NCI-H524 (cell line): ENCODE measurements around the gene GOLGA6L6.
"Not testable (repeated sequence)": the region's sequence is repeated elsewhere in the genome, so short reads cannot be mapped to it uniquely, and the experiment has no call there.

ENCODE experiments used
- DNase-seq, 2 experiments: peaks; one replicate each; lab custom pipeline; 2025; lab: John Stamatoyannopoulos, UW

GOLGA6L6 gene

GRCh38 chr15:20541700-20542099, at the start of gene GOLGA6L6:
Gene GOLGA6L6, minus strand, starts transcription at chr15:20541800. Its CDS starts 91 bp downstream, at chr15:20541709.
- DNase-seq: not testable (repeated sequence)

- not testable (repeated sequence) for DNase-seq
These were observed 48.5 kb upstream of the GOLGA6L6 start for GRCh38 chr15:20590069-20590468.

- not testable (repeated sequence) for DNase-seq
These were observed 45.2 kb upstream of the GOLGA6L6 start for GRCh38 chr15:20586821-20587220.

- DNase-seq: not testable (repeated sequence)
These were observed 41.1 kb upstream of the GOLGA6L6 start for GRCh38 chr15:20582726-20583115.

GRCh38 chr15:20582109-20582725, 40.6 kb upstream of the GOLGA6L6 start:
- not testable (repeated sequence) for DNase-seq

- not testable (repeated sequence) for DNase-seq
These were observed 39.9 kb upstream of the GOLGA6L6 start for GRCh38 chr15:20581261-20582108.

- DNase-seq: not testable (repeated sequence)
These were observed 38.1 kb upstream of the GOLGA6L6 start for GRCh38 chr15:20579662-20580061.

- DNase-seq: not testable (repeated sequence)
These were observed 9.7 kb upstream of the GOLGA6L6 start for GRCh38 chr15:20551289-20551688.

- DNase-seq: not testable (repeated sequence)
These were observed 35.5 kb downstream of the GOLGA6L6 start for GRCh38 chr15:20505926-20506658.

- DNase-seq: not testable (repeated sequence)
These were observed 38.8 kb downstream of the GOLGA6L6 start for GRCh38 chr15:20502839-20503238.

- DNase-seq: not testable (repeated sequence)
These were observed 39.9 kb downstream of the GOLGA6L6 start for GRCh38 chr15:20501512-20502222.

GRCh38 chr15:20497781-20498180, 43.8 kb downstream of the GOLGA6L6 start:
- not testable (repeated sequence) for DNase-seq

- DNase-seq: not testable (repeated sequence)
These were observed 48.6 kb downstream of the GOLGA6L6 start for GRCh38 chr15:20493035-20493434.

GRCh38 chr15:20492598-20492997, 49.0 kb downstream of the GOLGA6L6 start:
- DNase-seq: not testable (repeated sequence)

GRCh38 chr15:20489320-20489719, 52.3 kb downstream of the GOLGA6L6 start:
- DNase-seq: not testable (repeated sequence)
